Esophagus muscularis mucosa (tissue), 4 donors: Measurements from ENCODE around the gene PIP4K2B. TPM values are rescaled to one million over a fixed set of nuclear protein-coding genes. Genes with fewer than 3 reads are reported as not detected.

Experiments
- DNase-seq: peaks from one replicate; pipeline ENCODE4 v3.0.0-alpha.2; 2017; ENCODE audit errors: extremely low spot score
- H3K27ac ChIP-seq, 4 donors: fragments of 200-600 bp; sonication (generic); replicated peaks in 1 of 4; 1 replicate in 3 of 4; 2 replicates in 1 of 4; pipeline ENCODE4 v1.5.1; 2016 to 2019; ENCODE audit warnings: mild to moderate bottlenecking in 1 of 4
- H3K27me3 ChIP-seq, 4 donors: fragments of 200-600 bp; sonication (generic); one replicate each; pipeline versions ENCODE4 v1.5.1 to v1.6.0; 2016 to 2019
- H3K36me3 ChIP-seq, 4 donors: fragments of 200-600 bp; sonication (generic); one replicate each; pipeline ENCODE4 v1.5.1; 2016 to 2019
- H3K4me1 ChIP-seq, 4 donors: fragments of 200-600 bp; sonication (generic); one replicate each; pipeline ENCODE4 v1.5.1; 2016 to 2019
- H3K4me3 ChIP-seq, 4 donors: fragments of 200-600 bp; sonication (generic); 1 replicate in 2 of 4; 2 replicates in 2 of 4; pipeline ENCODE4 v1.5.1; 2016 to 2019; ENCODE audit warnings: mild to moderate bottlenecking in 4 of 4, moderate library complexity in 1 of 4
- H3K9me3 ChIP-seq, 4 donors: fragments of 200-600 bp; sonication (generic); 1 replicate in 3 of 4; 2 replicates in 1 of 4; pipeline ENCODE4 v1.5.1; 2016 to 2019
- EP300 ChIP-seq: sonication (generic); formaldehyde crosslinking; IDR thresholded peaks from one replicate; pipeline ENCODE4 v1.6.1; 2017; ENCODE audit warnings: antibody characterized with exemption
- POLR2A ChIP-seq: fragments of 450-650 bp; IDR thresholded peaks from one replicate; pipeline ENCODE4 v1.6.1; 2017; ENCODE audit warnings: antibody characterized with exemption, moderate library complexity, mild to moderate bottlenecking, low read depth
- POLR2AphosphoS5 ChIP-seq, 2 donors: sonication (generic); formaldehyde crosslinking; IDR thresholded peaks; one replicate each; pipeline ENCODE4 v1.6.1; 2017; ENCODE audit warnings: antibody characterized with exemption in 2 of 2
- WGBS: methylation state at CpG from one replicate; pipeline ENCODE4 v1.1.5; 2018; 5-methylcytosine and 5-hydroxymethylcytosine counted together
- intact Hi-C: fragments of 100-400 bp; cut with DNase I; formaldehyde crosslinking; loops from one replicate; pipeline ENCODE4 v1.15.1; 2023
- total RNA-seq, 4 donors: library from RNA; depleted of rRNA; stranded (reverse); fragments of >200 nt; gene quantifications; one replicate each; pipeline versions ENCODE4 v1.1.0 to v1.2.1, GENCODE V29; 2016
- TF ChIP-seq, protein P1 (sequence below), 3 experiments: fragments of 200-600 bp in 2 of 3; fragments of 450-650 bp in 1 of 3; sonication (generic) in 2 of 3; IDR thresholded peaks; one replicate each; pipeline ENCODE4 v1.5.1; 2017 to 2019; ENCODE audit warnings: antibody characterized with exemption in 3 of 3, mild to moderate bottlenecking in 2 of 3, moderate library complexity in 1 of 3

The PIP4K2B gene
- total RNA-seq, 4 donors from 2014 or later, result 39.5 to 72.1 (median 53.2) TPM

DNA sequence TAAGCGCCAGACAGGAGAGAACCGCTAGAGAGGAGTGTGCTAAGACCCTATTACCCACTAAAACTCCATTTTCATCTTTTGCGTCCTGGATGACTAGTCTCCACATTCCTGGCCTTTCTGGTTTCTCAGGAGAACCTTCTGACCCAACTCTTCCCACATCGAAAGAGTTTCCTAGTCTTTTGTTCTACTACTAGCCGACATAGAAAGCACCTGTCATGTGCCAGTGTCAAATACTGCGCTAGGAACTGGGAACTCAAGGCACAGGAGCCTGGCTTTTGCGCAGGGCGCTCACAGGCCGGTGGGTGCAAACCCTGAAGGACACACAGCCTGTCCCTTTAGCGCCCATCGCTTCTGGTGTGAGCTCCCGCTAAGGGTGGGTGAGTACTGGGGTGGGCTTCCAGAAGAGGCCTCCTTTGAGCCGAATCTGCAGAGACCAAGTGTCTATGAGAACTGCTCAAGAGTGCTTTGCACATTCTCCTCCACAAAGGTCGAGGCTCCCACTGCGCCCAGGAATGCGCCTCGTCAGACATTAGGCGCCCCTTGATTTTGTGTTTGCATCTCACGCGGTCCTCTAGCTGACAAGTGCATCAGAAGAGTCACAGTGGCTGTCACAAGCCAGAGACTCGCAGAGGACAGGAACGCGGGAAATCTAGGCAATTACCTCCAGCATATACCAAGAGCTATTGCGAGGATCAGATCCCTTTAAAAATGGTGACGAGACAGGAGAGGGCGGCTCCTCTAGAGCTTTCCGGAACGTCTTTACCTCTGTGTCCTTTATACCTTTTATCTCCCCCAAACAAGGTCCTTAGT, 48.8 kb downstream of the PIP4K2B start:
- intact Hi-C loops, result no loop called here
- TF ChIP-seq, protein P1, sequence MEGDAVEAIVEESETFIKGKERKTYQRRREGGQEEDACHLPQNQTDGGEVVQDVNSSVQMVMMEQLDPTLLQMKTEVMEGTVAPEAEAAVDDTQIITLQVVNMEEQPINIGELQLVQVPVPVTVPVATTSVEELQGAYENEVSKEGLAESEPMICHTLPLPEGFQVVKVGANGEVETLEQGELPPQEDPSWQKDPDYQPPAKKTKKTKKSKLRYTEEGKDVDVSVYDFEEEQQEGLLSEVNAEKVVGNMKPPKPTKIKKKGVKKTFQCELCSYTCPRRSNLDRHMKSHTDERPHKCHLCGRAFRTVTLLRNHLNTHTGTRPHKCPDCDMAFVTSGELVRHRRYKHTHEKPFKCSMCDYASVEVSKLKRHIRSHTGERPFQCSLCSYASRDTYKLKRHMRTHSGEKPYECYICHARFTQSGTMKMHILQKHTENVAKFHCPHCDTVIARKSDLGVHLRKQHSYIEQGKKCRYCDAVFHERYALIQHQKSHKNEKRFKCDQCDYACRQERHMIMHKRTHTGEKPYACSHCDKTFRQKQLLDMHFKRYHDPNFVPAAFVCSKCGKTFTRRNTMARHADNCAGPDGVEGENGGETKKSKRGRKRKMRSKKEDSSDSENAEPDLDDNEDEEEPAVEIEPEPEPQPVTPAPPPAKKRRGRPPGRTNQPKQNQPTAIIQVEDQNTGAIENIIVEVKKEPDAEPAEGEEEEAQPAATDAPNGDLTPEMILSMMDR (IDR thresholded peaks at IDR 0.05), result no peak
- no peak for TF ChIP-seq EP300
- no peak for TF ChIP-seq POLR2AphosphoS5 (IDR thresholded peaks at IDR 0.05)
- TF ChIP-seq POLR2A, result no peak

GRCh38 chr17:38750044-38750311, 49.4 kb downstream of the PIP4K2B start:
- intact Hi-C loops, result no loop called here
- peak overlapping the region; percentile 81 to 95 (median 92) for H3K4me3 ChIP-seq

More for the DNA sequence above, 48.8 kb downstream of the PIP4K2B start:
- no peak for DNase-seq
- Histone ChIP-seq H3K9me3 (no peaks in the 10 kb centered on the region), H3K27ac (peak overlapping the region; percentile 89 to 97 (median 94)), H3K27me3 (peaks cover 0 to 6% (median 0%) of the 10 kb centered on the region in 4 donors), H3K4me3 (peak overlapping the region; percentile 81 to 97 (median 94)), H3K36me3 (peaks cover under 1 to 16% (median 13%) of the 10 kb centered on the region in 4 donors), H3K4me1 (peaks cover 63 to 93% (median 81%) of the 10 kb centered on the region in 4 donors)
- 42% methylated on average over 23 of the region's 28 CpGs for WGBS

DNA sequence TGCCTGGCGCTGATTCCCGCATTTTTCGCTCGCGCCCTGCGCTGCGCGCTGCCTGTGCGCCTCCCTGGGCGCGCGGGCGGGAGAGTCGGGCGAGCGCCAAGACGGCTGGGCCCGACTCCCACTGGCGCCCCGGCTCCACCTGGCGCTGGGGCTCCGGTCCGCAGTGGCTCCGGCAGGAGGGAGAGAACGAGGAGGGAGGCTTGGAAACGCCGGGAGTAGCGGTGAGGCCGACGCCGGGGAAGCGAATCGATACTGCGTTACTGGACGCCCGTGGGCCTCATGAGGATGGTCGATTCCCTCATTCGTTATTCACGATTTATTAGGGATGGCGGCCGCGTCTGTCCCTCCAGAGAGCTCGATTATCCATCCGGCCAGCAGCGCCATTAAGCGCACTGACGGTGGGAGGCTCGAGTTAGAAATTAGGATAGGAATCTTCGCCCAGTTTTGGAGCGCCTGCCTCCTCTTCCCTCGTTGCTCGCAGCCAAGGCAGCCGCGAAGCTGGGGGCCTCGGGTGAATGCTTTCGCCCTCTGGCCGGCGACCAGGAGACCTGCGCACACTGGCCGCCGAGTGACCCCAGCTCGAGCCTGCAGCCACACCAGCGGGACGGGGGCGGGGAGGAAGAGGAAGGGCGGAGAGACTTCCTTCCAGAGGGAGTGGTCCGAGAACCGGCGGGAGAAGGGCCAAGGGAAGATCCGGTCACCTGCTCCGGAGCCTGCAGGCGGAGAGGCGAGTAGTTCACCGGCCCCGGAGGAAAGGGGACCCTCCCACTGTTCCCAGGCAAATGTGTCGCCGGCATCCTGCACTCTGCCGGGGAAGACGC, 49.9 kb downstream of the PIP4K2B start:
- peak; percentile 96 for DNase-seq
- Histone ChIP-seq H3K27ac (peak overlapping the region; percentile 89 to 97 (median 94)), H3K9me3 (no peaks in the 10 kb centered on the region), H3K4me1 (peaks cover 64 to 93% (median 84%) of the 10 kb centered on the region in 4 donors), H3K4me3 (peak overlapping the region; percentile 81 to 95 (median 92)), H3K27me3 (peaks cover 0 to 6% (median 0%) of the 10 kb centered on the region in 4 donors), H3K36me3 (peaks cover 0 to 7% (median 4%) of the 10 kb centered on the region in 4 donors)
- TF ChIP-seq POLR2A (peak; percentile 50), POLR2AphosphoS5 (IDR thresholded peaks at IDR 0.05) (peak; percentile 81 to 85), EP300 (no peak)
- intact Hi-C loops, result loop anchor here (5.0 kb wide), 1 partner anchor 47 kb away; no protein-coding TSS in a partner anchor
- 4% methylated on average over 10 of the region's 79 CpGs for WGBS

More at GRCh38 chr17:38750044-38750311, 49.4 kb downstream of the PIP4K2B start:
- peaks cover 0 to 12% (median 9%) of the 10 kb centered on the region in 4 donors for H3K36me3 ChIP-seq
- DNase-seq, result no peak
- peak overlapping the region; percentile 89 to 97 (median 94) for H3K27ac ChIP-seq
- peaks cover 0 to 6% (median 0%) of the 10 kb centered on the region in 4 donors for H3K27me3 ChIP-seq
- H3K4me1 ChIP-seq, result peaks cover 64 to 94% (median 85%) of the 10 kb centered on the region in 4 donors
- TF ChIP-seq POLR2A, result no peak
- WGBS, result 8% methylated on average over 8 of the region's 12 CpGs
- no peaks in the 10 kb centered on the region for H3K9me3 ChIP-seq

GRCh38 chr17:38748892-38749222, 50.5 kb downstream of the PIP4K2B start:
- intact Hi-C loops, result loop anchor here (5.0 kb wide), 1 partner anchor 47 kb away; no protein-coding TSS in a partner anchor
- no CpG with 5 or more reads among the region's 32 CpGs for WGBS
- H3K27ac ChIP-seq, result peak overlapping the region; percentile 89 to 97 (median 94)
- H3K36me3 ChIP-seq, result peaks cover 0 to 5% (median under 1%) of the 10 kb centered on the region in 4 donors
- peak overlapping the region; percentile 81 to 95 (median 92) for H3K4me3 ChIP-seq
- peaks cover 0 to 6% (median 0%) of the 10 kb centered on the region in 4 donors for H3K27me3 ChIP-seq
- peaks cover 63 to 93% (median 84%) of the 10 kb centered on the region in 4 donors for H3K4me1 ChIP-seq
- no peaks in the 10 kb centered on the region for H3K9me3 ChIP-seq
- TF ChIP-seq EP300, result no peak
- DNase-seq, result no peak

DNA sequence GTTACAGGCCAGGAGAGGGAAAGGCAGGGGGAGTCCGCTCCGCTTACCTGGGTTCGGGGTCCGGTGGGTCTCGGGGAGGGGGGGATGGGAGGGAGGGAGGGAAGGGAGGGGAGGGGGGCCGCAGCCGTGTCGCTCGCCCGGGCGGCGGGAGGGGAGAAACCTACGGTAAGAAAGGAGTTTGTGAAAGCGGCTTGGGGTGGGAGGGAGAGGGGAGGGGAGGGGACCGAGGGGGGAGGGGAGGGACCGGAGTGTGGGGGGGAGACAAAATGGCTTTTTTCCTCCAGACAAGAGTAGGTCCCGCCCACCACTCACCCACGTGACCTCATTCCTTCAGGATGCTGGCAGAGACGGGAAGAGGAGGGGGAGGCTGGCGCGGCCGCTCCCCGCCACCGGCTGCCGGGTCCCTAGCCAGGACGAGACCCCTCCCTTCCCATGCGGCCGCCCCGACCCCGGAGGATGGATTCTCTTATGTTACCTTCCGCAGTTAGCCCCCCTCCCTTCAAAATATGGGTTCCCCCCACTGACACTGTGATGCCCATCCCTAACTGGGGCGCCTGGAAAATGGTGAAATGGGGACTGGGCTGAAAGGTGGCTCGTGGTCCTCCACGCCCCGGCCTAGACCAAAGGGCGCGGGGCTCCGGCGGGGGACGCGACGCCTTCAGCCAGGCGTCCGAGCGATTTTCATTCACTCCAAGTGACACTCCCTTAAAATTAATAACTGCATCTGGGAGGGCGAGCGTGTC, 51.0 kb downstream of the PIP4K2B start, which contains the start of gene PCGF2:
TSS of gene PCGF2 (minus strand) at position 188 of the 743 bp plus-strand sequence. CDS start 7,934 bp downstream, outside the sequence.
- intact Hi-C loops, result loop anchor here (5.0 kb wide), 1 partner anchor 46 kb away; no protein-coding TSS in a partner anchor
- TF ChIP-seq, protein P1 (IDR thresholded peaks at IDR 0.05), result no peak
- peak; percentile 58 to 80 for TF ChIP-seq POLR2AphosphoS5 (IDR thresholded peaks at IDR 0.05)
- H3K27ac ChIP-seq, result peak within 1 kb of the TSS; percentile 89 to 97 (median 94)
- peak within 1 kb of the TSS; percentile 81 to 95 (median 92) for H3K4me3 ChIP-seq
- DNase-seq, result peak; percentile 99
- H3K9me3 ChIP-seq, result no peaks in the 10 kb centered on the region
- H3K4me1 ChIP-seq, result peaks cover 63 to 93% (median 84%) of the 10 kb centered on the region in 4 donors
- no peaks in the 10 kb centered on the region for H3K36me3 ChIP-seq
- H3K27me3 ChIP-seq, result peaks cover 0 to 6% (median 0%) of the 10 kb centered on the region in 4 donors
- 0% methylated on average over 25 of the region's 47 CpGs for WGBS
